Measurements from ENCODE around the gene BHLHE23.

- TF ChIP-seq CTCF (IDR thresholded peaks at IDR 0.05; ENCODE audit: low read length) (no peak), EZH2 (optimal IDR thresholded peaks at IDR 0.05; ENCODE audit: low read depth, low read length) (no peak), EZH2phosphoT487 (IDR thresholded peaks at IDR 0.05; ENCODE audit: low read length) (no peak)
Observed at GRCh38 chr20:63002511-63002910, 4.3 kb downstream of the BHLHE23 start.

Measured in MM.1S (cell line).